ENCODE measurements around the gene PIEZO2.

Gene PIEZO2

GRCh38 chr18:11027862-11028261, 121.5 kb downstream of the PIEZO2 start:
- Histone ChIP-seq H3K9me3 (ENCODE audit: severe bottlenecking) (no peaks in the 10 kb centered on the region), H3K36me3 (ENCODE audit: low read depth) (no peaks in the 10 kb centered on the region), H3K27me3 (ENCODE audit: insufficient read depth, poor library complexity, severe bottlenecking) (no peaks in the 10 kb centered on the region), H3K4me3 (ENCODE audit: severe bottlenecking) (no peak overlapping the region), H3K27ac (ENCODE audit: poor library complexity, severe bottlenecking) (no peak overlapping the region), H3K4me1 (ENCODE audit: insufficient read depth, poor library complexity, severe bottlenecking) (no peaks in the 10 kb centered on the region)
- TF ChIP-seq, protein P1, sequence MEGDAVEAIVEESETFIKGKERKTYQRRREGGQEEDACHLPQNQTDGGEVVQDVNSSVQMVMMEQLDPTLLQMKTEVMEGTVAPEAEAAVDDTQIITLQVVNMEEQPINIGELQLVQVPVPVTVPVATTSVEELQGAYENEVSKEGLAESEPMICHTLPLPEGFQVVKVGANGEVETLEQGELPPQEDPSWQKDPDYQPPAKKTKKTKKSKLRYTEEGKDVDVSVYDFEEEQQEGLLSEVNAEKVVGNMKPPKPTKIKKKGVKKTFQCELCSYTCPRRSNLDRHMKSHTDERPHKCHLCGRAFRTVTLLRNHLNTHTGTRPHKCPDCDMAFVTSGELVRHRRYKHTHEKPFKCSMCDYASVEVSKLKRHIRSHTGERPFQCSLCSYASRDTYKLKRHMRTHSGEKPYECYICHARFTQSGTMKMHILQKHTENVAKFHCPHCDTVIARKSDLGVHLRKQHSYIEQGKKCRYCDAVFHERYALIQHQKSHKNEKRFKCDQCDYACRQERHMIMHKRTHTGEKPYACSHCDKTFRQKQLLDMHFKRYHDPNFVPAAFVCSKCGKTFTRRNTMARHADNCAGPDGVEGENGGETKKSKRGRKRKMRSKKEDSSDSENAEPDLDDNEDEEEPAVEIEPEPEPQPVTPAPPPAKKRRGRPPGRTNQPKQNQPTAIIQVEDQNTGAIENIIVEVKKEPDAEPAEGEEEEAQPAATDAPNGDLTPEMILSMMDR (IDR thresholded peaks at IDR 0.05; ENCODE audit: poor library complexity, severe bottlenecking) = no peak
- no peak for ATAC-seq (ENCODE audit: low read depth)
- no peak for DNase-seq (ENCODE audit: low spot score)

GRCh38 chr18:11025671-11026070, 123.7 kb downstream of the PIEZO2 start:
- Histone ChIP-seq H3K4me1 (ENCODE audit: insufficient read depth, poor library complexity, severe bottlenecking) (no peaks in the 10 kb centered on the region), H3K4me3 (ENCODE audit: severe bottlenecking) (no peak overlapping the region), H3K27ac (ENCODE audit: poor library complexity, severe bottlenecking) (no peak overlapping the region), H3K27me3 (ENCODE audit: insufficient read depth, poor library complexity, severe bottlenecking) (no peaks in the 10 kb centered on the region), H3K9me3 (ENCODE audit: severe bottlenecking) (no peaks in the 10 kb centered on the region), H3K36me3 (ENCODE audit: low read depth) (no peaks in the 10 kb centered on the region)
- ATAC-seq (ENCODE audit: low read depth) (0 out of 3 replicates have a peak, but pooled peaks have one; percentile 25), DNase-seq (ENCODE audit: low spot score) (no peak)
- TF ChIP-seq, protein P1 (IDR thresholded peaks at IDR 0.05; ENCODE audit: poor library complexity, severe bottlenecking) = no peak

DNA sequence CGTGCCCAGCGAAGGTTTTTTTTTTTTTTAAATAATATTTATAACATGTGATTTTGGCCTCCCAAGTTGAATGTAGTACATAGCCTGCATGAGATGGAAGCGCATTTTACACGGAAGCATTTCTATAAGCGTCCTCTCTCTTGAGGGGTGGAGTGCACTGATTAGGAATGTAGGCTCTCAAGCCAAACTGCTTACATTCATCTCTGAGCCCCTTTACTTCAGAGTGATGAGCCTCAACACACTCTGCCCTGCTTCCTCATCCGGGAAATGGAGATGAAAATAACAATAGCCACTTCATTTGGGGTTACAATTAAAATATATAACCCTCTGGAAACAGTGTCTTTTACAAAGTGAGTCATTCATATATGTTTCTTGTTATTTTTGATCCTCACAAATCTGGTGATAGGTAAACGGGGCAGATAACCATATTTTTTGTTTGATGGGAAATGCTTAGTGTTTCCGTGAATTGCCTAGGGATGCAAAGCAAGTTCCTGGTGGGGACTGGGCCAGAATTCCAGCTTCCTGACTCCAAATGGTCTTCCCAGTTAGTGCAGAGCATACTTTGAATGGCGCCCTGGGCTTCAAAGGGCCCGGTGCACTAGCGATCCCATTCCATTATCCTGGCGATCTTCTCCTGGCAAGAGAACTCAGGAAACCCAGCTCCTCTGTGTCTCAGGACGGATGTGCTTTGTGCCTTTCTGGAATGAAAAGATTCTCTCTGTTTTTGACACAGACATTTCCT, 124.3 kb downstream of the PIEZO2 start:
- no peaks in the 10 kb centered on the region for H3K4me1 ChIP-seq (ENCODE audit: insufficient read depth, poor library complexity, severe bottlenecking)
- no peak overlapping the region for H3K27ac ChIP-seq (ENCODE audit: poor library complexity, severe bottlenecking)
- no peak overlapping the region for H3K4me3 ChIP-seq (ENCODE audit: severe bottlenecking)
- no peak for ATAC-seq (ENCODE audit: low read depth)
- no peaks in the 10 kb centered on the region for H3K36me3 ChIP-seq (ENCODE audit: low read depth)
- no peaks in the 10 kb centered on the region for H3K9me3 ChIP-seq (ENCODE audit: severe bottlenecking)
- no peak for DNase-seq (ENCODE audit: low spot score)
- H3K27me3 ChIP-seq (ENCODE audit: insufficient read depth, poor library complexity, severe bottlenecking) = no peaks in the 10 kb centered on the region
- TF ChIP-seq, protein P1 (IDR thresholded peaks at IDR 0.05; ENCODE audit: poor library complexity, severe bottlenecking) = no peak

- Histone ChIP-seq H3K4me3 (ENCODE audit: severe bottlenecking) (no peak overlapping the region), H3K27ac (ENCODE audit: poor library complexity, severe bottlenecking) (no peak overlapping the region), H3K27me3 (ENCODE audit: insufficient read depth, poor library complexity, severe bottlenecking) (no peaks in the 10 kb centered on the region), H3K36me3 (ENCODE audit: low read depth) (no peaks in the 10 kb centered on the region), H3K9me3 (ENCODE audit: severe bottlenecking) (no peaks in the 10 kb centered on the region), H3K4me1 (ENCODE audit: insufficient read depth, poor library complexity, severe bottlenecking) (no peaks in the 10 kb centered on the region)
- TF ChIP-seq, protein P1 (IDR thresholded peaks at IDR 0.05; ENCODE audit: poor library complexity, severe bottlenecking) = no peak
- ATAC-seq (ENCODE audit: low read depth) = no peak
- no peak for DNase-seq (ENCODE audit: low spot score)
These were observed 127.9 kb downstream of the PIEZO2 start for GRCh38 chr18:11021477-11021876.

GRCh38 chr18:11020877-11021414, 128.4 kb downstream of the PIEZO2 start:
- DNase-seq (ENCODE audit: low spot score) (no peak), ATAC-seq (ENCODE audit: low read depth) (no peak)
- H3K36me3 ChIP-seq (ENCODE audit: low read depth) = no peaks in the 10 kb centered on the region
- H3K27me3 ChIP-seq (ENCODE audit: insufficient read depth, poor library complexity, severe bottlenecking) = no peaks in the 10 kb centered on the region
- no peaks in the 10 kb centered on the region for H3K4me1 ChIP-seq (ENCODE audit: insufficient read depth, poor library complexity, severe bottlenecking)
- no peak overlapping the region for H3K27ac ChIP-seq (ENCODE audit: poor library complexity, severe bottlenecking)
- no peaks in the 10 kb centered on the region for H3K9me3 ChIP-seq (ENCODE audit: severe bottlenecking)
- H3K4me3 ChIP-seq (ENCODE audit: severe bottlenecking) = no peak overlapping the region
- TF ChIP-seq, protein P1 (IDR thresholded peaks at IDR 0.05; ENCODE audit: poor library complexity, severe bottlenecking) = no peak

Measured in RWPE2 (cell line).